ENCODE measurements around the gene RAB15.

RAB15 gene

DNA sequence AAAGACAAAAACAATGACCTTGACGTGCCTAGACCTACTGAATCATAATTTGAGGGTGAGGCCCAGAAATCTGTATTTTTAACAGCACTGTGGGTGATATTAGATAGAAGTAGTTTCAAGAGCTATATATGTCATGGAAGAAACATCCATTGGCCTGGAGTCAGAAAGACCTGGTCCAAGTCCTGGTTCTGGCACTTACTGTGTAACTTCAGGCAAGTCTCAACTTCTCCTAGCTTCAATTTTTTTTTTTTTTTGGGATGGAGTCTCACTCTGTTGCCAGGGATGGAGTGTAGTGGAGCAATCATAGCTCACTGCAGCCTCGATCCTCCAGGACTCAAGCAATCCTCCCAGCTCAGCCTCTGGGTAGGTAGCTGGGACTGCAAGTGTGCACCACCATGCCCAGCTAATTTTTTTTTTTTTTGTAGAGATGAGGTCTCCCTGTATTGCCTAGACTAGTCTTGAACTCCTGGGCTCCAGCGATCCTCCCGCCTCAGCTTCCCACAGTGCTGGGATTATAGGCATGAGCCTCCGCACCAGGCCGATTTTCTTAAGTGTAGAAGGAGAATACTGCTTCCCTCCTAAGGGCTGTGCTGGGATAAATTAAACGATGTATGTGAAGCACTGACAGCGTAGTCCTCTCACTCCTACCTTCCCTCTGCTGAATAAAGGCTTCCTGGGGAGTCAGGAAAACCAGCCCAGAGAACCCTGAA, 15.3 kb downstream of the RAB15 start:
- in situ Hi-C loops (cut with MboI; ENCODE audit: low sequenced_read_pairs), result no loop called here

DNA sequence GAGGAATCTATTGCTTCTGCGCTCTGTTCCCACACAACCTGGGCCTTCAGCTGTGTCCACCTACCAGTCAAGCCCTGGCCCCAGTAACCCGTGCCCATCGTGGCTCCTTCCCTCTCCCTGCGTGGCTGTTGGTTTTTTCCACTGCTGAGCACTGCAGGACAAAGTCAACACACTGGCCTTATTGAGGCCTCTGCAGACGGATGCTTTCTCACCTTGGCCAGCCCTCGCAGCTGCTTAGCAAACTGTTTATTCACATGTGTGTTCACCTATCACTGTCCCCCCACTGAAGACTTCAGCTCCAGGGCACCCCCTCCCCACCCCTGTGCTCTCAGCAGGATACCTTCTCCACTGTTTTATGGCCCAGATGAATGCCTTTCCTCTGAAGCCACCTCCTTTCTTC, 16.8 kb downstream of the RAB15 start:
- in situ Hi-C loops (cut with MboI; ENCODE audit: low sequenced_read_pairs), result no loop called here

DNA sequence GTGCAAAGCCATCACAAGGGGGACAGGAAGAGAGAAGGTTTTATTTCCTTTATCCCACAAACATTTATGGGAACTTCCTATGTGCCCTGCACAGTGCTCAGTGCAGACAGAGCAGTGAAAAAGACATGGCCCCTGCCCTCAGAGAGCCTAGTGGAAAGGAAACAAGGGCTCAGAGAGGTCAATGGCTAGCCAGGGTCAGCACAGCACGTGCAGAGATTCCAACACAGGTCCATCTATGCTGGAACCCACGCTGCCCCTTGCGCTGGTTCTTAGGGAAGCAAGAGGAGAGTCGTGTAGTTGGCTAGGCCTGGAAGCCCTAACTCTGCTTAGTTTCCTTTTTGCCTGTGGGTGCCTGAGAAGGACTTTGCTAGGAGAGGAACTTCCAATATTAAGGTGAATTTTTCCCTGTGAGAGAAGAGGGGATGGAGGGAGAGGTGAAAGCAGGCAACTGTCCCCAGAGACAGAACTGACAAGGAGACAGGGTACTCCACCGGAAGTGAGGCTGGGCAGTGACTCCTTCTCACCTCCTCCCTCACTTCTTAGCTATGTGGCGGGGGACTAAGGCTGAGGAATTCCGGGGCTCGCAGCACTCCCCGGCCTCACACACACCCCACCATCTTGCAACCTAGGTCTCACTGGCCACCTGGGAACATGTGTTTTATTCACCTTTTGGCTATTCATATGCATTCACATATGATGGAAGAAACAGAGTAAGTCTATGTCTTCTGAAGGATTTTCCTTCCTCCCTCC, 17.5 kb downstream of the RAB15 start:
- in situ Hi-C loops (cut with MboI; ENCODE audit: low sequenced_read_pairs), result no loop called here

DNA sequence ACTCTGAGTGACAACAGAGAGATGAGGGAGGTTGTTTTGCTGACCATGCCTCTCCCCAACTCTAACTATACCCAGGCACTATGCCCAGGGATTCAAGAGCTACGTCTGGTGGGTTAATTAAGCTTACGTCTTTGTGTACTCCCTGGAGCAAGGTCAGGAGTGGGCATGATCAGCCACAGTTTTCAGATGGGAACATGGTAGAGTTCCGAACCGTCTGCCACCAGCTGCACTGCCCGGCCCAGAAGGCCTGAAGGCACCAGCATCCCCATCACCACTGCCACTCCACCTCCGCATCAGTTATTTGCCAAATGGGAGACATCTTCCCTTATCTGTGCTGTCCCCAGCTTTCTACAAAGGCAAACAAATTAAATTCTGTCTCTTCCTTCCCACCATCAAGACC, 18.5 kb downstream of the RAB15 start:
- in situ Hi-C loops (cut with MboI; ENCODE audit: low sequenced_read_pairs), result no loop called here

DNA sequence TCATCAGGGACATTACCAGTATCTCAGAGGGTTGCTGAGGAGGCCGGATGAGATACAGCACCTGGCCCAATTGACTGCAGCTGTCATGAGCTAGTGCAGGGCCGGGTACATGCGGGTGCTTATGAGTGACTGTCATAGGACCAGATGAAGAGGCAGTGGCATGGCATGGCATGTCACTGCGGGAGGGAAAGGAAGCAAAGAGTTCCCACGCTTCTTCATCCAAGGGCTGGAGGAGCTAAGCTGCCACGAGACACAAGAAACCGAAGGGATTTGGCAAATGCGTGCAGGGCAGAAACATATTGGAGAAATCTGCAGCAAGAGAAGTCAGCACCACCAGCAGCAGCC, 18.9 kb downstream of the RAB15 start:
- in situ Hi-C loops (cut with MboI; ENCODE audit: low sequenced_read_pairs), result no loop called here

DNA sequence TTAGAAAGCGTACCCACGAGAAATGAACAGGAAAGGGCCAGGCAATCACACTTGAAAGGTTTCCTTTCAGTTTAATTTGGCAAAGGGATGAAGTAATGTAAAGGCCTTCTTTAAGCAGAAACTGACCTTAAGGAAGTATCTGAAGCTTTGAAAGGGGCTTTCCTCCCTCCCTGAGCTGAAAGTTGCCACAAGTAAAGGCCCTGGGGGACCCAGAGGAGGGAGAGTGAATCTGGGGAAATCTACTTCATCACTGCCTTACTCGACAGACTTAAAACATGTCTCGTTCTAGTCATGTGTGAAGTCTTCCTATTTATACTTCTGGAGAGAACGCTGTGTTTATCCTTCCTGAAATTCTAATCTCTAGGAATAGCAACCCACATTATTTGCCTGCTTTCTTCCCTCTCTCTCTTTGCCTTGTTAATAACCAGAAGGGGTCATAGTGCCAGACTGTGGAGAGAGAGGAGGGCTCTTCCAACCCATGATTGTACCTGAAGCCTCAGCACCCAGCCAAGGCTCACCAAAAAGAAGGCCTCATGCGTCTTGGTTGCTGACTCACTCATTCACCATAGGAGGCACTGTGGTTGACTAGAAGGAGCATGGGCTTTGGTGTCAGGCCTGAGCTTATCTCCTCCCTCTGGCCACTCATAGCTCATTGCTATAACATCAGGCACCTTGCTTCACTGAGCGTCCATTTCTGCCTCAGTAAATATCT, 19.4 kb downstream of the RAB15 start:
- in situ Hi-C loops (cut with MboI; ENCODE audit: low sequenced_read_pairs), result no loop called here

DNA sequence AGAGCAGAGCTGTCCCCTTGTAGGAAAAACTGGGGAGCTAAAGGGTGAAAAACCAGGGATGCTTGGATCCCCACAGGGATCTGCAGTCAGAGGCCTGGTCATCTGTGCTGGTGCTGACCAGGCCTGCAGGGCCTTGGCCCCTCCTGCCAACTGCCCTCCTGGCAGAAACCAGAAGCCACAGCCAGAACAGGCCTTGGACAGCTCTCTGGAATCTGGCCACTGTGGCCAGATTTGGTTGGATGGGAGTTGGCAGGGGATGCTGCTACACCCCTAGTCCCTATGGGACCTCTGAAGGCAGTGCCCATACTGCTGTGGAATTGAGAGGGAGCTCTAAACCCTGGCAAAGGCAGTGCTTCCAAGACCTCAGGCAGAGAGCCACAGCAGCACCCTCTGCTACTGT, 20.4 kb downstream of the RAB15 start:
- in situ Hi-C loops (cut with MboI; ENCODE audit: low sequenced_read_pairs), result no loop called here

DNA sequence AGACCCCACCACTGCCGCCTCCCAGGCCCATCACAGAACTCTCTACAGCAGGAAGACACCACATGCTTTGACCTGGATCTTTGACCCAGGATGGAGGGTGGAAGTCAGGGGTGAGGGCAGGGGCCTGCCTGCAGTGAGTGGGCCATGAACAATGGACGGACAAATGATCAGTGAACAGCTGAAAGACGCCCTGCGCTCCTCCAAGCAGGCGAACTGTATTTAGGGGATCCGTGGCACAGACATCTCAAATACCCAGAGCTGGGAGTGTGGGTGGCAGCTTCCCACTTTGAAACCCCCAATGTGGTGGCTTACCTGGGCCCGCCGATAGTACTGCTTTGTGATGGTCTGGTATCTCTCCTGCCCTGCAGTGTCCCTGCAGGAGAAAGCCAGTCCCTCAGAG, 20.8 kb downstream of the RAB15 start:
- in situ Hi-C loops (cut with MboI; ENCODE audit: low sequenced_read_pairs), result no loop called here

DNA sequence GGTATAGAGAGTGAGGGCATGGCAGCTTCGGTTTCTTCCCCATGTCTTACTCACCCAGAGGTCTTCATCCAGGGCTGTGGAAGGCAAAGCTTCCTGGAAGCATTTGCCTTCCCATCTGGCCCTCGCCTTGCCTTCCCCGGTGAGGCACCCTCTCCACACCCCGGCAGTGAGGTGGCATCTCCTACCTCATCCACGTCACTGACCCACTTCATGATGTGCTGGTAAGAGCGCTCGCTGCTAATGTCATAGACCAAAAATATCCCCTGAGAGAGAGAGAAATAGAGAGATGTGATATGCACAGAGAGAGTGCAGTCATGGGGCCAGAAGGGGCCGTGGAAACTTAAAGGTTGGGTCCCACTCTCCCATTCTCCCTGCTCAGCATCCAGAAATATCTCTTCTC, 21.2 kb downstream of the RAB15 start:
- in situ Hi-C loops (cut with MboI; ENCODE audit: low sequenced_read_pairs), result no loop called here

DNA sequence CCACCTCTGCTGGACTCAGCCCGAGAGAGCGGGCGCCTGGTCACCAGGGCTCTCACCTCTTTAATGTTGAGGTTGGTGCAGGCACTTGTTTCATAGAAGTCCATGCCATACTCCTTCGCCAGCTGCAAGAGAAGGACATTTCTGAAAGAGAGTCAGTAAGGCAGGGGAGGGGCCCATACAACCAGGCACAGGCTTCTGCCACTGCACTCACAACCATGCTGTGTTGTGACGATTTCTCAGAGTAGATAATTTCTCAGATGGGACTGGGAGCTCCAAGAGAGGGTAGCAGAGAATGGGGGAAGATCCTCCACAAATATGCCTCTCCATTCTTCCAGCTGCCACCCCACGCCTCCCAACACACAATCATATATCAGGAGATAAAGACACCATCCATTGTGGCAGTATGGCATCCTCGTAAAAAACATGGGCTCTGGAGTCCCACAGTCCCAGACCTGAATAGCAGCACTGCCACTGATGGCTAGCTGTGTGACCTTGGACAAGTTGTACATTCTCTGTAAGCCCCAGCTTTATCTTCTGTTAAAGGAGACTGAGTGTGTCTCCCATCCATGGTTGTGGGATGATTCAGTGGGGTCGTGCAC, 23.4 kb downstream of the RAB15 start:
- in situ Hi-C loops (cut with MboI; ENCODE audit: low sequenced_read_pairs), result no loop called here

DNA sequence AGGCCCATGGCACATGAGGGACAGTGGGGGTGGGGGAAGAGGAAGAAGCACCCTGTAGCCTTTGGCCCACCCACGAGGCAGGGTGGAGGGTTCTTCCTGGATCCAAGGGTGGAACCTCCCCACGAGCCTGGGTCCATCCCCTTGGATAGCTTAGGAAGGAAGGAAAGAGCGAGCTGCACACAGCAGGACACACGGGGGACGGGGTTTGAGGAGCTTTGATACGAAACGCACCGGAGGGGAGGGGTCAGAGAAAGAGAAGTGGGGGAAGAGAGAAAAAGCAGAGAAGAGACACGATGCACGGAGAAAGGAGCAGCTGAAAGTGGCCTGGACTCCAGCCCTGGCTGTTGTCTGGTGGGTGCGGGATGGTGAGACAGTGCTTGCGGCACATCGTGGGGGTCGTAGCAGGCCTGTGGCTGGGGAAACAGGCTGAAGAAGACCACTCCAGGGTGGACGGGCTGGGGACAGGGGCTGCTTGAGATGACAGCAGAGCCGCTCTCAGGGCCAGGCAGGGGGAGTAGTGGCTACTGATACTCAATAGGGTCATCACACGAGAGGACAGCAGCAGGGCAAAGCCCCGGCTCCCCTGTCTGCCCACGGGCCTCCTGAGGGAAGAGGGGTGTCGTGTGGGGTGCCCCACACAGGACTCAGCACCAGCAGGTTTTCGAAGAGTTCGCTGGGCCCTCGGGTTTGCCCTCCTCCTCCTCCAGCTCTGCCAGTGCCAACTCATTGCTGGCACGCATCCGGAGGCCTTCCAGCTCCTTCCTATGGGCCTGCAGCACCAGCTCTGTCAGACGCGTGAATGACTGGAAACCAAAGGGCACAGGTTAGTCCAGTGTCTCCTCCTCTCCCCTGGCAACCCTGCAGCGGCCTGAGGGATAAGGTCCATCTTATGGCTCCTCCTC, 24.2 kb downstream of the RAB15 start:
- in situ Hi-C loops (cut with MboI; ENCODE audit: low sequenced_read_pairs), result no loop called here

DNA sequence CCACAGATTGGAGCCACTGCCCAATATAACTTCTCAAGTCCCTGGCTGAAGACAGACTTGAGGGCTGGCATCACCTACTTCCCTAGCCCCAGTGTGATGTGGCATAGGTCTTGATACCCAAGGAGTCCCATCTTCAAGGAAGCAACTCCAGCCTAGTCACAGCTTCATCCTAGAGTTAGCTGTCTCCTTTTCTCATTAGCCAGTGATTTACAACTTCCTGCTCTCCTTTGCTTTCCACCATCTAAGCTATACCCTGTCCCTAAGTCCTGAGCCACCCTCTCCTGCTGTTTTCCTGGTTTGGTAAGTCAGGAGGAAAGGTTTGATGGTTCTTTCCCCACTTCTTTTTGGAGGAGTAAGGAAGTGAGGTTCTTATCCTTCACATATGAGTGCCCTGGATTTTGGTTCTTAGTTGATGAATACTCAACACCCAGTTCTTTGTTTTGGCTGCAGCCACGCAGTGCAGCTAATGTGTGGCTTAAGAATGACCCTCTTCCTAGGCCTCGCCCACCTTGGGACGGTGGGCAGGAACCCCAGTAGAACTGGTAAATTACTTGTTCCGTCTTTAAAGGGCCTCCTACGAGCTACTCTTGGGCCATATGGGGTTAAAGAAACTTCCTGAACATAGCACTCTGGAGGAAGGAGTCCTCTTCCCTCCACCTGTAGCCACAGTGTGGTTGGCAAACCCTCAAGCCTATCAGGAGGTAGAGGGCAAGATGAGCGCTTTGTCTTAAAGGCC, 25.7 kb downstream of the RAB15 start:
- in situ Hi-C loops (cut with MboI; ENCODE audit: low sequenced_read_pairs), result no loop called here

DNA sequence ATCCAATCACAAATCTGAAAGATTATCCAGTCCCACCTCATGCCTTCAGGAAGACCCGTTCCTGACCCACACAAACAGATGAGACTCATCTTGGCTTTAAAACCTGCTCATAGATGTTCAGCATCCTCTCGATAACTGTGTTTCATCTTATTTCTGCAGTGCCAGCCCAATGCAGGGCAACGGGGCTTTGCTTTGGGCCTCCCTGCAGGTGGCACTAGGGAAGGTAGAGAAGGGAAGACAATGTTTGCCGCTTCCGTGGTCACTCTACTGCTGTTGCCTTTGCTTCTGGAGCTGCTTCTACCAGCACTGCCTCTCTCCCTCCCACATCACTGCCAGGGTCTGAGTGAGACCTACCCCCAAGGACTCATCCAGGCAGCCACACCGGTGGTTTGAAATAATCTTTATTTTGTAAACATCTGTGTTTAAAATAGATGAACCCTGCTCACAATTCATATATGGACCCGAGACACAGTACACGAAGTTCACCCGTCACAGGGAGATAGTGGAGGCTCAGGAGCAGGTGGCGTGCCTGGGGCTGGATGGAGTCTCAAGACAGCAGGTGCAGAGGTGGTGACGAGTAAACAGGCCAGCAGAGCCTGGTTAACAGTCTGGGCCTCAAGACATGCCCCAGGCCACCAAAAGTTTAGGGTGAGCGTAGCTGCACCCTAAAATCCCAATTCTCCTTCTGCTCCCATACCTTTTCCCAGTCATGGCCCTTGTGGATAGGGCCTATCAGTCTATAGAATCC, 26.5 kb downstream of the RAB15 start:
- in situ Hi-C loops (cut with MboI; ENCODE audit: low sequenced_read_pairs), result no loop called here

DNA sequence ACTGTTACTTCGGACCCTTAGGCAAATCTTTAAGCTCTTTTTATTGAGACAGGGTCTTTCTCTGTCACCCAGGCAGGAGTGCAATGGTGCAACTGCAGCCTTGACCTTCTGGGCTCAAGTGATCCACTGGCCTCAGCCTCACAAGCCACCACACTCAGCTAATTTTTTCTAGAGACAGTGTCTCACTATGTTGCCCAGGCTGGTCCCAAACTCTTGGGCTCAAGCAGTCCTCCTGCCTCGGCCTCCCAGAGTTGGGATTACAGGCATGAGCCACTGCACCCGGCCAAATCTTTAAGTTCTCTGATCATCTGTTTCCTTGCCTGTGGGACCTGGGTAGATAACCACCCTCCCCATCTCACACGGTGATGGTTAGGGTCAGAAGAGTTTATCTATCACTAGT, 27.3 kb downstream of the RAB15 start:
- in situ Hi-C loops (cut with MboI; ENCODE audit: low sequenced_read_pairs), result no loop called here

DNA sequence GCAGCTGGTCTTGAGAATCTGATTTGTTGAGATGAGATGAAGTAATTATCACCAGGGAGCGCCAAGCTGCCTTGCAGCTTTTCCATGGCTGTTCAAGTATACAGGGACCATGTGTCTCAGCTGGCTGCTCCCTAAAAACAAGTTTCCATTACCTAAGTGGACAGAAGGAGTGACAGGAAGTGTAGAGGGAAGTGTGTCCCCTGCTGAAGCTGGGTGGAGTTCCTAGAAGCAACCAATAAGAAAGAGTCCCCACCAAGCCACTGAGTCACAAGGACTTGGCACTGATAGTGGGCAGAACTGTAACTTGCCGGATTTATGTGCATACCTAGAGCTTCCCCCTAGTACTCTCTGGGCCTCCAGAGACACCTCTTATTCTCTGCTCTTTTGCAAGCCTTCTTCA, 28.1 kb downstream of the RAB15 start:
- in situ Hi-C loops (cut with MboI; ENCODE audit: low sequenced_read_pairs), result no loop called here

DNA sequence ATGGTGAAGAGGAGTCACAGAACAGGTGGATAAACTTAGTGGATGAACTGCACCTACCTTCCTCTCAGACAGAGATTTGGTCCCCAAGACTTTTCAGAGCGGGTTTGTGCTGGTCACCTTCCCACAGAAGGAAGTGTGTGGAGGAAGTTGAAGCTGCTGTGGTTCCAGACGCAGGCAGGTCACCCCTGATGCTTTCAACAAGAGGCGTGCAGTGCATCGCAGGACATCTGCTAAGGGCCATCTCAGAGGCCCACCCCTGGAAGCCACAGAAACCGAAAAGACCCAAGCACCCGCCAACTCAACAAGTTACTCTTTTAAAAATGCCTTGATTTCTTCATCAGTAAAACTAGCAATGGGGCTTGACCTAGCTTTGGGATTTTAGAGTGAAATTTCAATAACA, 28.6 kb downstream of the RAB15 start:
- in situ Hi-C loops (cut with MboI; ENCODE audit: low sequenced_read_pairs), result no loop called here

DNA sequence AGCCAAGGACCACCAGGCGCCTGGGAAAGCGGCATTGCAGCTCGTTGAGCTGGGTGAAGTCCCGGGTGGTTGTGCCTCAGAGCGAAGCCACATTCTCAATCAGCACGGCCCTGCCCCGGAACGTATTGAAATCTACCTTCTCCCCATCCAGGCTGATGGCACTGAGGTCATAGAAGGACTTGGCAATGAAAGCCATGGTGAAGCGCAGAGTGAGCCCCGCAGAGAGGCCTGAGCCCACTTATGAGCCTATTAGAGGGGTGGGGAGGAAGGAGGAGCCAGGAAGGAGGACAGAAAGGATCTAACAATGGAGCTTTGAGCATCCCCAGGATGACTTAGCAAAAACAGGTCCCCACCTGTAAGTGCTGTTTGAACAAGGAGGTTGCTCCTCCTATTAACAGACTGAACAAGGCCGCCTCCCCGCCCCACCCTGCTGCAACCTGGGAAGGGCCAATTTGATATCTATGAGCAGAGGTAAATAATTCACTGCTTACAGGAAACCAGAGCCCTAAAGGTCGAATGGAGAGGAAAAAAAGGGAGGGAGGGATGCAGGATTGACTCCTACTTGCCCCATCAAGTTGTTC, 29.5 kb downstream of the RAB15 start, which contains the start of gene GPX2:
GPX2 (minus strand) TSS at position 215 of the 581 bp plus-strand sequence; CDS start at position 196, 19 bp downstream.
- in situ Hi-C loops (cut with MboI; ENCODE audit: low sequenced_read_pairs), result no loop called here

DNA sequence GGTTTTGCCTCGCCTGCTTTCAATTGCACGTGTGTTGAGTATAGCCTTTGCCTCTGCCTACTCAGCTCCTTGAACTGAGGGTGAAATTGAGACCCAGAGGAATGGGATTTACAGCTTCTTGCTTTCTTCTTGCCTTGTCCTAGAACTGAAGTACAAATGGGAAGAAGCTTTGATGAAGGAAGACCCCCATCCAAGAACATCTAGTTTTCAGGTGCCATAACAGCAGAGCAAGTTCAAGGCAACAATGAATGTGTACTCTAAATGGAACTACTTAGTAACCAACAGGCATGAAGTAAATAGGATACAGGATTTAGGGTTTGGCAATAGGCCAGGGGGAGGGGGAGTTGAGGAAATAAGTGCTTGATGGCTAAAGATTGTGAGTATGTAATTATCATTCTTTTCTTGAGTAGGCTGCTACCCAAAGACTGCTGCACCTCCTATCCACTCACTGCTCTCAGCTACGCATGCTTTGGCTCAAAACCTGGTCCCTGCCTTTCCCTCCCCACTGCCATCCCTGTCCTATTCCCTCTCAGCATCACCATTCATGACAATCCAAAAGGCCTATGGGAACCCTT, 31.7 kb downstream of the RAB15 start:
- in situ Hi-C loops (cut with MboI; ENCODE audit: low sequenced_read_pairs), result no loop called here

DNA sequence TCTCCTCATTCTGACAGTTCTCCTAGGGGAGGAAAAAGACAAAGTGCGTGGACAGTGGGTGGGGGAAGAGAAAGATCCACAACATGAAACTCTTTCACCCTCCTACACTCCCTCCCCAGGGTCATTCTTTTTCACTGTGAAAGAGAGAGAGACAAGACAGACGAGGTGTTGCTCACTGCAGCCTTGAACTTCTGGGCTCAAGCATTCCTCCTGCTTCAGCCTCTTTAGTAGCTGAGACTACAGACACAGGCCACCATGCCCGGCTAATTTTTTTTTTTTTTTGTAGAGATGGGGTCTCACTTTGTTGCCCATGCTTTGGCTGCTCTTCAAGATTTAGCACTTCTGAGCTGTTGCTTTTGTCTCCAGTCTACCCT, 32.3 kb downstream of the RAB15 start:
- in situ Hi-C loops (cut with MboI; ENCODE audit: low sequenced_read_pairs), result no loop called here

Measured in HL-60/S4 (cell line).